Smooth muscle cell (in vitro differentiated cells): ENCODE results near the gene CPLANE1. TPM values are rescaled to one million over a fixed set of nuclear protein-coding genes. Genes with fewer than 3 reads are reported as not detected.

Experiments
- DNase-seq: peaks from one replicate; lab custom pipeline; 2025; ENCODE audit not compliant: unreplicated experiment; lab: John Stamatoyannopoulos, UW
- H2AFZ ChIP-seq: fragments of 200-600 bp; sonication (generic); 2 replicates; pipeline ENCODE4 v1.6.0; 2016; ENCODE audit warnings: antibody characterized with exemption, low read depth, mild to moderate bottlenecking
- H3F3A ChIP-seq: fragments of 200-600 bp; sonication (generic); 2 replicates; pipeline ENCODE4 v1.6.0; 2017; ENCODE audit warnings: antibody characterized with exemption, low read depth
- H3K27ac ChIP-seq: fragments of 200-600 bp; sonication (generic); 2 replicates; pipeline ENCODE4 v1.5.1; 2016; ENCODE audit warnings: low read depth, mild to moderate bottlenecking
- H3K27me3 ChIP-seq: fragments of 200-600 bp; sonication (generic); 2 replicates; pipeline ENCODE4 v1.6.1; 2016; ENCODE audit warnings: low read depth, mild to moderate bottlenecking
- H3K36me3 ChIP-seq: fragments of 200-600 bp; sonication (generic); 2 replicates; pipeline ENCODE4 v1.5.1; 2016; ENCODE audit warnings: low read depth
- H3K4me1 ChIP-seq: fragments of 200-600 bp; sonication (generic); 2 replicates; pipeline ENCODE4 v1.5.1; 2016; ENCODE audit warnings: low read depth
- H3K4me2 ChIP-seq: fragments of 200-600 bp; sonication (generic); 2 replicates; pipeline ENCODE4 v1.6.0; 2016; ENCODE audit warnings: mild to moderate bottlenecking
- H3K4me3 ChIP-seq: fragments of 200-600 bp; sonication (generic); 2 replicates; pipeline ENCODE4 v1.5.1; 2016; ENCODE audit warnings: mild to moderate bottlenecking
- H3K79me2 ChIP-seq: fragments of 200-600 bp; sonication (generic); 2 replicates; pipeline ENCODE4 v1.6.0; 2016; ENCODE audit warnings: low read depth, mild to moderate bottlenecking
- H3K9ac ChIP-seq: fragments of 200-600 bp; sonication (generic); 2 replicates; pipeline ENCODE4 v1.6.0; 2016; ENCODE audit warnings: low read depth
- H3K9me3 ChIP-seq: fragments of 200-600 bp; sonication (generic); replicated peaks from 2 replicates; pipeline ENCODE4 v1.5.1; 2016; ENCODE audit warnings: low read depth
- H4K20me1 ChIP-seq: fragments of 200-600 bp; sonication (generic); 2 replicates; pipeline ENCODE4 v1.6.0; 2016; ENCODE audit warnings: low read depth
- CTCF ChIP-seq: fragments of 200-600 bp; sonication (generic); IDR thresholded peaks from 2 replicates; pipeline ENCODE4 v1.5.1; 2017; ENCODE audit warnings: borderline replicate concordance, mild to moderate bottlenecking, antibody characterized with exemption; ENCODE audit not compliant: insufficient read depth, poor library complexity, severe bottlenecking
- WGBS: methylation state at CpG from one replicate; pipeline ENCODE4 v1.1.7; 2016; ENCODE audit warnings: low lambda C conversion rate; 5-methylcytosine and 5-hydroxymethylcytosine counted together
- polyA plus RNA-seq: library from polyadenylated mRNA; unstranded; fragments of >200 nt; fragmentation: Nextera tagmentation; extraction: Ambion mirVana; gene quantifications from 2 replicates; pipeline ENCODE4 v1.2.1, GENCODE V29; 2016
- total RNA-seq: library from RNA; depleted of rRNA; stranded (reverse); fragments of >200 nt; gene quantifications from 2 replicates; pipeline ENCODE4 v1.2.3, GENCODE V29; 2014

CPLANE1 gene
- total and polyA plus RNA-seq, 2 experiments from 2014 or later, result 2.9 to 20.5 TPM

GRCh38 chr5:37208883-37209797 lies 40.0 kb downstream of the CPLANE1 start:
- TF ChIP-seq CTCF, result no peak
- Histone ChIP-seq H3K4me2 (no peak overlapping the region), H2AFZ (no peak overlapping the region), H3K36me3 (peaks cover 3% of the 10 kb centered on the region), H4K20me1 (no peaks in the 10 kb centered on the region), H3K27me3 (no peaks in the 10 kb centered on the region), H3F3A (no peaks in the 10 kb centered on the region), H3K27ac (no peak overlapping the region), H3K9me3 (no peaks in the 10 kb centered on the region), H3K9ac (no peak overlapping the region), H3K4me3 (no peak overlapping the region), H3K4me1 (no peaks in the 10 kb centered on the region), H3K79me2 (no peaks in the 10 kb centered on the region)
- WGBS, result 97% methylated on average over 32 of the region's 32 CpGs
- no peak for DNase-seq

GRCh38 chr5:37207802-37208201 lies 41.4 kb downstream of the CPLANE1 start:
- Histone ChIP-seq H3F3A (no peaks in the 10 kb centered on the region), H4K20me1 (no peaks in the 10 kb centered on the region), H3K4me2 (no peak overlapping the region), H3K9ac (no peak overlapping the region), H3K4me3 (no peak overlapping the region), H3K27ac (no peak overlapping the region), H3K9me3 (no peaks in the 10 kb centered on the region), H3K79me2 (no peaks in the 10 kb centered on the region), H3K27me3 (no peaks in the 10 kb centered on the region), H3K4me1 (no peaks in the 10 kb centered on the region), H3K36me3 (peaks cover 3% of the 10 kb centered on the region), H2AFZ (no peak overlapping the region)
- no peak for DNase-seq
- WGBS, result 99% methylated on average over 3 of the region's 3 CpGs
- TF ChIP-seq CTCF, result no peak

- no peak for DNase-seq
- H3K9ac ChIP-seq, result no peak overlapping the region
Measured at GRCh38 chr5:37206736-37207135, 42.4 kb downstream of the CPLANE1 start.

More at GRCh38 chr5:37206736-37207135, 42.4 kb downstream of the CPLANE1 start:
- TF ChIP-seq CTCF, result no peak
- no peaks in the 10 kb centered on the region for H3F3A ChIP-seq
- H3K79me2 ChIP-seq, result no peaks in the 10 kb centered on the region
- H3K9me3 ChIP-seq, result no peaks in the 10 kb centered on the region
- H3K36me3 ChIP-seq, result peaks cover 4% of the 10 kb centered on the region
- H3K27me3 ChIP-seq, result no peaks in the 10 kb centered on the region
- no peak overlapping the region for H3K4me3 ChIP-seq
- no peak overlapping the region for H3K4me2 ChIP-seq
- H3K27ac ChIP-seq, result no peak overlapping the region
- H2AFZ ChIP-seq, result no peak overlapping the region
- H3K4me1 ChIP-seq, result no peaks in the 10 kb centered on the region
- no peaks in the 10 kb centered on the region for H4K20me1 ChIP-seq
- 100% methylated on average over 2 of the region's 2 CpGs for WGBS
